GM19372 (cell line): ENCODE measurements around the gene STT3B.

Source experiments
- ATAC-seq: cut with Tn5 transposase; IDR thresholded peaks from one replicate; pipeline ENCODE4 v1.9.1; 2021; ENCODE audit warnings: mild to moderate bottlenecking, low read depth, moderate library complexity; ENCODE audit not compliant: unreplicated experiment

Gene STT3B

DNA sequence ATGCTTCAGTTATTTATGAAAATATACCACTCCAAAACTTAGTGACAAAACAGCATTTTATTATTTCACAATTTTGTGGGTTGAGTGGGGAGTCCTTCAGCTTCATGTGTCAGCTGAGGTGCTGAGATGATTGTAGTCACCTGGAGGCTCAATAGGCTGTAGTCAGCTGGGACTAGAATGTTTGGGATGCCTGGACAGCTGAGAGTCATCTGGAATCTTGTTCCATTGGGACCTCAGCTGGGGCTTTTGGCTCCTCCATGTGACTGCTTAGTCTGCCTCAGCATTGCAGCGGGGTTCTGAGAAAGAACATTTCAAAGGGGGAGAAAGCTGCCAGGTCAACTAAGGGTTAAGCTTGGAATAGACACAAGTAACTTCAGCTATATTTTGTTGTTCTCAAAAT lies 13.4 kb downstream of the STT3B start:
- no peak for ATAC-seq

GRCh38 chr3:31546725-31547124 lies 14.0 kb downstream of the STT3B start:
- no peak for ATAC-seq

DNA sequence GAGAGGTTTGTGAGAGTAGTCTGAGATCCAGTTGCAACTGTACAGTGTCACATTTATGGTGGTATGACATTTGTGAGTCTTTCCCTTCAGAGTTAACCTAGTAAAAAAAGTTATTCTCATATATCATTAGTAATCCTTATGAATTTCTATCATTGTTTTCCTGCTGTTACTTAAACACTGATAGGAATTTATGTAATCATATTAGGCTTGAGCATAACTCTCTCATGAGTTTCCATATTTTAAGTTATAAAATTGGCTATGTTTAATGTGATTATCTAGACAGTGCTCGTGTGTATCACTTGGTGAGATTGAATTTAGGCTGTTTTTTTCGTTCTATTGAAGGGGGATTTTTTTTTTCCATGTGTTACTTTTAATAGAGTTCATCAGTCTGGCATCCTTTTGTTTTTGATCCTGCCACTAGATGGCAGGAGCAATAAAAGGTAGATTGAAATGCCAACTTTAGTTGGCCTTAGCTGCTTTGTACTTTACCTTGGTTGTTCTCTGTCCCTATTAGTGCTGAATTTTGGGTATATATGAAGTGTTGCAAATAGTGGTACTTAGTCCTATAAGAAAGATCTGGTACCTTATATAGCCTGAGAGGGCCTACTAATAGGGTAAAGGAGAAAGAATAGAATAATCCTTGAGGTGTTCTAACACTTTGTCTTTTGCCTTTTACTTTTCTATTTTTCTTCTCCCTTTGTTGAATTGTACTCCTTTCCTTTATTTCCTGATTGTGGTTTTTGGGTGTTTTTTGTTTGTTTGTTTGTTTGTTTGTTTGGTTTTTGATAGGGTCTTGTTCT lies 17.9 kb downstream of the STT3B start:
- ATAC-seq = no peak

DNA sequence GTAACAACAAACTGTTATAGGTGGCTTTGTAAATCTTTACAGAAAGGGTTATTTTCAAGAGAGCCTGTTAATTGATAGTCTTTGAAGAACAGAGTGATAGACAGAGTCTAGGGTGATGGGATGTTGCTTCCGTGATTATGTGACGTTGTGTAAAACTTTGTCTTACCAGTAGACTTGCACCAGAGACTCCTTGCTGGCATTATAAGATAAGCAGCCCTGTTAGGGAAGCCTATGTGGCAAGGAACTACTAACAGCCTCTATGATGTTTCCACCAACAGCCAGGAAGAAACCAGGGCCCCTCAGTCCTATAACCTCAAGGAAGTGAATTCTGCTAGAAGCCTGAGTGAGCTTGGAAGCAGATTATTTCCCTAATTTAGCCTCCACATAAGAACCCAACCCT lies 18.9 kb downstream of the STT3B start:
- no peak for ATAC-seq

GRCh38 chr3:31552103-31552502 lies 19.4 kb downstream of the STT3B start:
- ATAC-seq = no peak

DNA sequence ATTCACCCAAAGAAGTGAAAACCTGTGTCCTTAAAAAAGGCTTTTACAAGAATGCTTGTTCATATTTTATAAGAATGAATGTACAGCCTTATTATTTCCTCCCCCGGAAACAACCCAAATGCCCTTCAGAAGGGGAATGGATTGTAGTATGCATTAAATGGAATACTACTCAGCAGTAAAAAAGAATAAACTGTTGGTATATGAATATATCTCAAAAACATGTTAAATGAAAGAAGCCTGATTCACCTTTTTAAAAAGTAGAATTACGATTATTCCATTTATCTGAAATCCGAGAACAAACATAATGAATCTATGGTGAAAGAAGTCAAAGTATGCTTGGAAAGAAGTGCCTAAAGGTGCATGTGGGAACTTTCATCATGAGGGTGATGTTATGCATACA lies 20.5 kb downstream of the STT3B start:
- ATAC-seq = no peak

GRCh38 chr3:31555204-31555603 lies 22.5 kb downstream of the STT3B start:
- no peak for ATAC-seq

DNA sequence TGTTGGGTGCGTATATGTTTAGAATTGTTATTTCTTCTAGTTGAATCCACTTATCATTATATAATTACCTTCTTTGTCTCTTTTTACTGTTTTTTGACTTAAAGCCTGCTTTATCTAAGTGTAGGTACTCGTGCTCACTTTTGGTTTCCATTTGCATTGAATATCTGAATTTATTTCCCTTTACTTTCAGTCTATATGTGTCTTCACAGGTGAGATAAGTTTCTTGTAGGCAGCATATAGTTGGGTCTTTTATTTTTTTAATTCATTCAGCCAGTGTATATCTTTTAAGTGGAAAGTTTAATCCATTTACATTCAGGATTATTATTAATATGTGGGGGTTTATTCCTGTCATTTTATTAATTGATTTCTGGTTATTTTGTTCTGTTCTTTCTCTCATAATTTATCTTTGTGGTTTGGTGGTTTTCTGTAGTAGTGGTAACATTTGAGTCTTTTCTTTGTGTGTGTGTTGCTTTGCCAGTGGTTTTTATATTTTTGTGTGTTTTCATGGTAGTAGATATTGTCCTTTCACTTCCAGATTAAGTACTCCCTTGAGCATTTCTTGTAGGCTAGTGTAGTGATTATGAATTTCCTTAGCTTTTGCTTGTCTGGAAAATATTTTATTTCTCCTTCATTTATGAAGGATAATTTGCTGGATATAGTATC lies 27.3 kb downstream of the STT3B start:
- no peak for ATAC-seq

- ATAC-seq = no peak
Measured at GRCh38 chr3:31561891-31562290, 29.2 kb downstream of the STT3B start.

GRCh38 chr3:31562525-31562924 lies 29.8 kb downstream of the STT3B start:
- no peak for ATAC-seq

DNA sequence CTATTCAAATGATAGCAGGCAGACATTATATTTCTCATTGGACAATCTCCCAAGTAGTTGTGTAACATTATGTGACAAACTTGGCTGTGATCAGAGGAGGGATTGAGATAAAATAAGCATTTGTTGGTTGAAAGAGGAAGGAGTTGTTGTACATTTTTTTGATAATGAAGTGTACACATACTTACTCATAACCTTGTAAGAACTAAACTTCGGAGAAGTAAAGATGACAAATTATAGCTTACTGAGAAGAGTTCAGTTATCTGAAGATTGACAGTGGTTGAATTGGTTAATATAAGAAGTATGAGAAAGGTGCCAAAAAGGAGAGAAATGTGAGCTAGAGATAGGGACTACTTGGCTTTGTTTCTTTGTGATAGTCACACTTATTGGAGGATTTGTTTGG lies 32.6 kb downstream of the STT3B start:
- no peak for ATAC-seq

GRCh38 chr3:31567036-31567435 lies 34.3 kb downstream of the STT3B start:
- no peak for ATAC-seq

- no peak for ATAC-seq
Measured at GRCh38 chr3:31568649-31569048, 35.9 kb downstream of the STT3B start.

- ATAC-seq = no peak
Measured at GRCh38 chr3:31571325-31571724, 38.6 kb downstream of the STT3B start.

- no peak for ATAC-seq
Measured at GRCh38 chr3:31572236-31573004, 39.7 kb downstream of the STT3B start.

GRCh38 chr3:31573036-31573779 lies 40.5 kb downstream of the STT3B start:
- ATAC-seq = peak; percentile 50

DNA sequence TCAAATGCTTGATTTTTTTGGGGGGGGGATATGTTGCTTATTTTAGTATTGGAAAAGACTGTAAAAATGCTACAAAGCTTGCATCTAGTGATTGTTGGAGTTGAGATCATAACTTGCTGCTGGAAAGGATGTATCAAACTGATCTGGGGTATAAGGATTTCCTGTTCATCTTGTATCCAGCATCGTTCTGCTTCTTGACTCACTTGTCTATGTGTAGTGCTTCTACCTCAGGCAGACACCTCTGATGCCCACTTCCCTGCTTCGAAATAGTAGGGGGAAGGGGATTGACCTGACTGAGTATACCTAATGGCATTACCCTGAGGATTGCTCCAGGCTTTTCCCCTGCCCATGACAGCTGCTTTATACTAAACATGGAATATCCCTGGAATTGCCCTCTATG lies 42.7 kb downstream of the STT3B start:
- no peak for ATAC-seq

DNA sequence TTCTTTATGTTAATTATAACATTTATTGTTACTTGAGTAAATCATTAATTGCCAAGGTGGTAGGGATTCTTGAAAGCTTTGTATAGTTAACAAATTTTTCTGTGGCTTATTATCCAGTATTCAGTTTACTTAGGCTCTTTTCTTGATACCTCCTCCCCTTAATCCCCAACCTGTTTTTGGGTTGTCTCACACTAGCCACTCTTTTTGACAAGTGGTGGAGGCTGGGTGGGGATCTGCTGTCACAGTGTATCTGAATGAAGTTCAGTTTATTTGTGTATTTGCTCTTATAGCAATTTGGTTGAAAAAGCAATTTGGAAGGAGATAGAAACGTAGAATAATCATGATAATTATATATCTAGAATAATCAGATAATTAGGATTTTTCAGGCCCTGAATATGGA lies 43.8 kb downstream of the STT3B start:
- no peak for ATAC-seq

DNA sequence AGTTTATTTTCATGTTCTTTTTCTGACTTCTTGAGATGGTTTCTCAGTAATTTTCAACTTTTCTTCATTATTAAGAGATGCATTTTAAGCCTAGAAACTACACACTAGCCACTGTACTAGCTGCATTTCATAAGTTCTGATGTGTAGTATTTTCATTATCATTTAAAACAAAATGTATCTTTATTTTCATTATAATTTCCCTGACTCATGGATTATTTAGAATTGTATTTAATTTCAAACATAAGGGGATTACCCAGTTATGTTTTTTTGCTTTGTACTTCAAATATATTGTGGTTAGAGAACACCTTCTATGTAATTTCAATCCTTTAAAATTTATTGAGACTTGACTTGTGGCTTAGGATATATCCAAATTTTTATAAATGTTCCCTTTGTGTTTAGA lies 44.5 kb downstream of the STT3B start:
- no peak for ATAC-seq

GRCh38 chr3:31579828-31580227 lies 47.1 kb downstream of the STT3B start:
- ATAC-seq = no peak

GRCh38 chr3:31580645-31581044 lies 47.9 kb downstream of the STT3B start:
- no peak for ATAC-seq
